BLaER1 treated with 17β-estradiol and CSF1 and Interleukin-3, amounts not matched to agents 10 nM and 100 nM (cell line): ENCODE results near the gene SLC25A25.

Experiments used
- H3K27ac ChIP-seq, 11 experiments: shearing (Covaris generic); formaldehyde crosslinking; 2 replicates each; pipeline ENCODE4 v1.8.1; 2022
- H3K27me3 ChIP-seq, 11 experiments: shearing (Covaris generic); formaldehyde crosslinking; 2 replicates each; pipeline ENCODE4 v1.8.1; 2022
- H3K36me3 ChIP-seq, 11 experiments: shearing (Covaris generic); formaldehyde crosslinking; 2 replicates each; pipeline ENCODE4 v1.8.1; 2022
- H3K4me1 ChIP-seq, 10 experiments: shearing (Covaris generic); formaldehyde crosslinking; 2 replicates each; pipeline ENCODE4 v1.8.1; 2022
- H3K4me2 ChIP-seq, 11 experiments: shearing (Covaris generic); formaldehyde crosslinking; 2 replicates each; pipeline ENCODE4 v1.8.1; 2022
- H3K4me3 ChIP-seq, 10 experiments: shearing (Covaris generic); formaldehyde crosslinking; 2 replicates each; pipeline ENCODE4 v1.8.1; 2022
- H3K9ac ChIP-seq, 11 experiments: shearing (Covaris generic); formaldehyde crosslinking; 2 replicates each; pipeline ENCODE4 v1.8.1; 2022
- H3K9me3 ChIP-seq, 11 experiments: shearing (Covaris generic); formaldehyde crosslinking; replicated peaks in 1 of 11; 2 replicates each; pipeline ENCODE4 v1.8.1; 2022
- H4K20me1 ChIP-seq, 11 experiments: shearing (Covaris generic); formaldehyde crosslinking; 2 replicates each; pipeline ENCODE4 v1.8.1; 2022
- Cebpa-rat ChIP-seq, 11 experiments: shearing (Covaris generic); IDR thresholded peaks; 2 replicates each; pipeline ENCODE4 v1.8.1; 2022

Gene SLC25A25

DNA sequence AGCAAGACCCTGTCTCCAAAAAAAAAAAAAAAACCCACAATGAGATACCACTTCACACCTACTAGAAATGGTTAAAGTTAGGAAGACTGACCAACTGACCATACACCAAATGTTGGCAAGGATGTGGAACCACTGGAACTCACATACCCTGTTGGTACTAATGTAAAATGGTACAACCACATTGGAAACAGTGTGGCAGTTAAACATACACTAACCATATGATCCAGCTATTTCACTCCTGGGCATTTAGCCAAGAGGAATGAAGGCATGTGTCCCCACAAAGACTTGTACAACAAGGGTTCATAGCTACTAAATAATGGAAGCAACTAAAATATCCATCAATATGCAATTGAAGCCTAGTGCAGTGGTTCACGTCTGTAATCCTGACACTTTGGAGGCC lies 22.2 kb upstream of the SLC25A25 start:
- Histone ChIP-seq H3K4me3 (no peak overlapping the region), H3K27ac (no peak overlapping the region), H3K9ac (no peak overlapping the region), H3K27me3 (no peaks in the 10 kb centered on the region), H4K20me1 (no peaks in the 10 kb centered on the region), H3K9me3 (no peaks in the 10 kb centered on the region), H3K4me1 (peaks cover 0 to 18% (median 14%) of the 10 kb centered on the region in 10 experiments; a peak in 16 of 20 replicates), H3K4me2 (no peak overlapping the region), H3K36me3 (no peaks in the 10 kb centered on the region)
- TF ChIP-seq Cebpa-rat (IDR thresholded peaks at IDR 0.05), result no peak

- Histone ChIP-seq H4K20me1 (no peaks in the 10 kb centered on the region), H3K9ac (no peak overlapping the region), H3K4me1 (peaks cover 3 to 24% (median 5%) of the 10 kb centered on the region in 10 experiments; a peak in 16 of 20 replicates)
These were observed 20.8 kb upstream of the SLC25A25 start for GRCh38 chr9:128047231-128047630.

DNA sequence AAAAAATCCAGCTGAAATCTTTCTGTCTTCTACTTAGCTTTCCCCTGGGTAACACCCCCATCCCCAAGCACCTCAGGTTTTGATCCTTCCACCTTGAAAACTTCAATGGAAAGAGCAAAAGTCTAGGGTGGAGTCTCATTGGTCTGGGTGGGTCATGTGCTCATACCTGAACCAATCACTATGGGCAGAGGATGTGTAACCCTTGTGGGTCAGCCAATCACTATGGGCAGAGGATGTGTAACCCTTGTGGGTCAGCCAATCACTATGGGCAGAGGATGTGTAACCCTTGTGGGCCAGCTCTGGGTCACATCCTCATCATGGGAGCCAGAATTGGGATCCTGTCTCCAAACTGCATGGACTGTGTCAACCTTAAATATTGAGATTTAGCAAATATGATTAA lies 19.4 kb upstream of the SLC25A25 start:
- peaks cover 0 to 38% (median 13%) of the 10 kb centered on the region in 10 experiments; a peak in 16 of 20 replicates for H3K4me1 ChIP-seq
- H3K4me2 ChIP-seq, result no peak overlapping the region
- no peaks in the 10 kb centered on the region for H3K9me3 ChIP-seq
- H3K9ac ChIP-seq, result no peak overlapping the region
- no peak overlapping the region for H3K4me3 ChIP-seq
- no peaks in the 10 kb centered on the region for H3K27me3 ChIP-seq
- H3K27ac ChIP-seq, result no peak overlapping the region
- H3K36me3 ChIP-seq, result no peaks in the 10 kb centered on the region
- no peak for TF ChIP-seq Cebpa-rat (IDR thresholded peaks at IDR 0.05)
- H4K20me1 ChIP-seq, result no peaks in the 10 kb centered on the region

More at GRCh38 chr9:128047231-128047630, 20.8 kb upstream of the SLC25A25 start:
- no peak for TF ChIP-seq Cebpa-rat (IDR thresholded peaks at IDR 0.05)
- H3K36me3 ChIP-seq, result no peaks in the 10 kb centered on the region
- H3K27ac ChIP-seq, result no peak overlapping the region
- no peaks in the 10 kb centered on the region for H3K9me3 ChIP-seq
- no peak overlapping the region for H3K4me3 ChIP-seq
- H3K4me2 ChIP-seq, result no peak overlapping the region
- no peaks in the 10 kb centered on the region for H3K27me3 ChIP-seq

DNA sequence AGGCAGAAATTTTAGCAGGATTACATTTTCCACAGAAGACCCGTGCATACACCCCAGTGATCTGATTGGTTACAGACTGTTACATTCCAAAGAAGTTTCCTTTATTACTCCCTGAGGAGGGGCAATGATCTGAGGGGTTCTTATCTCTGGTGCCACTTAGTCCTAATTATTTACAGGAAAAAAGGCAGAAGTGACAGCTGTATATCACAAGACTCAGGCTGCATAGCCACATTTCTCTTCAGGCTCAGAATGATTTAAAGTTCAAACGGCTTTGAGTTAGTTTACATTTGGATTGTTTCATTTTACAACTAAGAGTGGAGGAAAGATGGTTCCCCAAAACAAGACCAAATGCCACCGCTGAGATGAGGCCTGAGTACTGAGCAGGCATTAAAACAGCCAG lies 18.2 kb upstream of the SLC25A25 start:
- no peaks in the 10 kb centered on the region for H3K27me3 ChIP-seq
- H3K4me3 ChIP-seq, result no peak overlapping the region
- TF ChIP-seq Cebpa-rat (IDR thresholded peaks at IDR 0.05), result no peak
- H3K9ac ChIP-seq, result no peak overlapping the region
- peak overlapping the region in 2 of 11 experiments; percentile 18 to 40; a peak in 3 of 22 replicates for H3K4me2 ChIP-seq
- H3K36me3 ChIP-seq, result no peaks in the 10 kb centered on the region
- no peaks in the 10 kb centered on the region for H4K20me1 ChIP-seq
- no peak overlapping the region; a peak in 1 of 22 replicates for H3K27ac ChIP-seq
- H3K4me1 ChIP-seq, result peaks cover 7 to 50% (median 24%) of the 10 kb centered on the region in 10 experiments; a peak in 17 of 20 replicates
- no peaks in the 10 kb centered on the region for H3K9me3 ChIP-seq

- peak overlapping the region in 1 of 11 experiments; percentile 18; a peak in 1 of 22 replicates for H3K27ac ChIP-seq
- no peaks in the 10 kb centered on the region for H3K9me3 ChIP-seq
- peak overlapping the region in 4 of 11 experiments; percentile 73 to 93 (median 86); a peak in 3 of 22 replicates for H3K4me2 ChIP-seq
- H3K36me3 ChIP-seq, result no peaks in the 10 kb centered on the region
- peaks cover 25 to 73% (median 47%) of the 10 kb centered on the region in 10 experiments for H3K4me1 ChIP-seq
- no peaks in the 10 kb centered on the region for H3K27me3 ChIP-seq
- H3K4me3 ChIP-seq, result no peak overlapping the region
- TF ChIP-seq Cebpa-rat (IDR thresholded peaks at IDR 0.05), result no peak
- H3K9ac ChIP-seq, result no peak overlapping the region
- H4K20me1 ChIP-seq, result no peaks in the 10 kb centered on the region
These were observed 15.9 kb upstream of the SLC25A25 start for GRCh38 chr9:128051932-128052709.

DNA sequence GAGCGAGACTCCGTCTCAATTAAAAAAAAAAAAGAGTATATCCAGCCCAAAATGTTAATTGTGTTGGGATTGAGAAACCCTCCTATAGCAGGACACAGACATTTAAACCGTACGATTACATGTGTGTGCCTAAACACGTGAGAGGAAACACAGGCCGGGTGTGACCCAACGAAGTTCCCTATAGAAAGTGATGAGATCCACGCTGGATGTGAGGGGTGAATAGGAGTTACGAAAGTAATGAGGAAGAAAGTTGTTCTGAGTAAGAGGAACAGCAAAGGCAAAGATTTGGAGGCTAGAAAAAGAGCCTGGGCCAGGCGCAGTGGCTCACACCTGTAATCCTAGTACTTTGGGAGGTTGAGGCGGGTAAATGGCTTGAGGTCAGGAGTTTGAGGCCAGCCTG lies 14.5 kb upstream of the SLC25A25 start:
- Histone ChIP-seq H3K9ac (peak overlapping the region in 7 of 11 experiments; percentile 16 to 74 (median 59); a peak in 12 of 22 replicates), H3K4me1 (peaks cover 25 to 77% (median 59%) of the 10 kb centered on the region in 10 experiments), H3K4me3 (no peak overlapping the region), H3K36me3 (no peaks in the 10 kb centered on the region), H3K27ac (peak overlapping the region in 8 of 11 experiments; percentile 30 to 85 (median 72); a peak in 16 of 22 replicates), H4K20me1 (no peaks in the 10 kb centered on the region), H3K9me3 (no peaks in the 10 kb centered on the region), H3K27me3 (no peaks in the 10 kb centered on the region), H3K4me2 (peak overlapping the region in 7 of 11 experiments; percentile 30 to 93 (median 78); a peak in 15 of 22 replicates)
- TF ChIP-seq Cebpa-rat (IDR thresholded peaks at IDR 0.05), result 0 out of 22 replicates have a peak, but pooled peaks of 1 of the 11 experiments have one; percentile 33

DNA sequence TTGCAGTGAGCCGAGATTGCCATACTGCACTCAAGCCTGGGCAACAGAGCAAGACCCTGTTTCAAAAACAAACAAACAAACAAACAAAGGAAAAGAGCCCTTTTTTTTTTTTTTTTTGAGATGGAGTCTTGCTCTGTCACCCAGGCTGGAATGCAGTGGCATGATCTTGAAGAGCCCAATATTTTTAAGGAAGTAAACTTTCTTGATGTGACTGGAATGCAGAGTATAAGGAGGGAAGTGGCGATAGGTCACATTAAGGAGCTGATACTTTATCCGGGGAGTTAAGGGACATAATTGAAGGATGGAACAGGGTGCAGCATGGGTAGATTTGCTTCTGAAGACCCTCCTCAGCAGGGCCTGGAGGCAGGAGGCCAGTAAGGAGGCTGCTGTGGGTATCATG lies 13.9 kb upstream of the SLC25A25 start:
- Histone ChIP-seq H3K4me3 (no peak overlapping the region), H3K4me1 (peaks cover 25 to 78% (median 60%) of the 10 kb centered on the region in 10 experiments), H3K27me3 (no peaks in the 10 kb centered on the region), H3K9me3 (no peaks in the 10 kb centered on the region), H3K4me2 (peak overlapping the region in 10 of 11 experiments; percentile 10 to 93 (median 76); a peak in 16 of 22 replicates), H3K36me3 (no peaks in the 10 kb centered on the region), H4K20me1 (no peaks in the 10 kb centered on the region), H3K27ac (peak overlapping the region in 8 of 11 experiments; percentile 30 to 85 (median 72); a peak in 16 of 22 replicates), H3K9ac (peak overlapping the region in 7 of 11 experiments; percentile 16 to 74 (median 59); a peak in 12 of 22 replicates)
- no peak for TF ChIP-seq Cebpa-rat (IDR thresholded peaks at IDR 0.05)

GRCh38 chr9:128055344-128056040 lies 12.5 kb upstream of the SLC25A25 start:
- H3K9me3 ChIP-seq, result no peaks in the 10 kb centered on the region
- peak overlapping the region in 10 of 11 experiments; percentile 6 to 56 (median 47); a peak in 12 of 22 replicates for H3K9ac ChIP-seq
- no peaks in the 10 kb centered on the region for H3K36me3 ChIP-seq
- no peaks in the 10 kb centered on the region for H3K27me3 ChIP-seq
- peak overlapping the region; percentile 26 to 68 (median 63); a peak in 21 of 22 replicates for H3K27ac ChIP-seq
- peak overlapping the region; percentile 72 to 93 (median 78) for H3K4me2 ChIP-seq
- no peaks in the 10 kb centered on the region for H4K20me1 ChIP-seq
- peaks cover 28 to 92% (median 70%) of the 10 kb centered on the region in 10 experiments for H3K4me1 ChIP-seq
- H3K4me3 ChIP-seq, result no peak overlapping the region
- TF ChIP-seq Cebpa-rat (IDR thresholded peaks at IDR 0.05), result no peak

DNA sequence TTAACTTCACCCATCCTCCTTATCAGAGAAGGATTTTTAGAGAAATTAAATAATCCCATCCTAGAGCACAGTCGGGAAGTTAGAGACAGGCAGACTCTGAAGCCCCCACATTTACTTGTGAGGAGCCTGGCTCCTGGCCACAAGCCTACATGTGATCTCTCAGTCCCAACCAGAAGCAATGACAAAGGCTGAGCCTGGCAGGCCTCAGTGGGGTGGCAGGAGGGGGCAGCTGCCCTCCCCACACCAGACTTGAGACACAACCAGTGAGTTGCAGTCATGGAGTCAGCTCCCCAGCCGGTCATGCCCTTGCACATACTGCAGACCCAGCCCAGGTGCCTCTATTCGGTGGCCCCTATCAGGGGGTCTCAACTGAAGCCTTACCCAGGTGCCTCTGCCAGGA lies 11.9 kb upstream of the SLC25A25 start:
- H4K20me1 ChIP-seq, result no peaks in the 10 kb centered on the region
- H3K9ac ChIP-seq, result peak overlapping the region in 10 of 11 experiments; percentile 3 to 56 (median 43); a peak in 11 of 22 replicates
- no peaks in the 10 kb centered on the region for H3K27me3 ChIP-seq
- H3K4me1 ChIP-seq, result peaks cover 34 to 92% (median 73%) of the 10 kb centered on the region in 10 experiments
- no peak for TF ChIP-seq Cebpa-rat (IDR thresholded peaks at IDR 0.05)
- H3K4me2 ChIP-seq, result peak overlapping the region; percentile 72 to 93 (median 78)
- peak overlapping the region; percentile 26 to 68 (median 63); a peak in 21 of 22 replicates for H3K27ac ChIP-seq
- no peaks in the 10 kb centered on the region for H3K9me3 ChIP-seq
- no peaks in the 10 kb centered on the region for H3K36me3 ChIP-seq
- H3K4me3 ChIP-seq, result no peak overlapping the region
